GM12878 (cell line): ENCODE results near the gene CHD9. TPM values are rescaled to one million over a fixed set of nuclear protein-coding genes. Genes with fewer than 3 reads are reported as not detected.

ENCODE experiments used
- ATAC-seq: fragments of 200-7000 bp; cut with Tn5 transposase; 3 replicates; pipeline ENCODE4 v1.9.1; 2020; ENCODE audit warnings: mild to moderate bottlenecking, moderate library complexity
- BruUV-seq: library from RNA; stranded (reverse); fragments of 400-500 nt; replicated peaks from 2 replicates; lab custom pipeline; 2021; lab: Mats Ljungman, UMichigan
- CTCF ChIA-PET: fragments of 300-600 bp; sonication (Branson Sonifier 250); formaldehyde crosslinking; extraction: SDS; loops from one replicate; lab custom pipeline; 2021; ENCODE audit warnings: inconsistent platforms; lab: Yijun Ruan, JAX
- POLR2A ChIA-PET: fragments of 350-600 bp; formaldehyde crosslinking; extraction: SDS; loops from one replicate; lab custom pipeline; 2021; ENCODE audit warnings: inconsistent platforms; lab: Charles Lee
- RAD21 ChIA-PET: fragments of 300-600 bp; sonication (Branson Sonifier 250); formaldehyde crosslinking; loops from one replicate; lab custom pipeline; 2023; ENCODE audit warnings: antibody characterized with exemption; ENCODE audit not compliant: unreplicated experiment; lab: Charles Lee
- SMC1A ChIA-PET: fragments of 300-600 bp; sonication (Branson Sonifier 250); formaldehyde crosslinking; loops from one replicate; lab custom pipeline; 2023; ENCODE audit not compliant: unreplicated experiment, uncharacterized antibody; lab: Charles Lee
- DNase-seq: peaks from one replicate; pipeline ENCODE4 v3.0.0-alpha.2; 2011; ENCODE audit warnings: low read depth, low spot score
- FAIRE-seq: peaks from 3 replicates; lab custom pipeline; 2011; peaks lifted over from hg19 to GRCh38; lab: Jason Lieb, UNC
- H2AFZ ChIP-seq: 2 replicates; pipeline ENCODE4 v1.6.0; 2011; ENCODE audit warnings: low read depth, low read length, control low read depth; ENCODE audit not compliant: control insufficient read depth
- H3K27ac ChIP-seq: 2 replicates; pipeline ENCODE4 v1.5.1; 2011; ENCODE audit warnings: control low read depth; ENCODE audit not compliant: control insufficient read depth, insufficient read depth
- H3K27me3 ChIP-seq, 2 experiments: replicated peaks in 1 of 2; 2 replicates each; pipeline versions ENCODE4 v1.6.0 to v1.6.1; 2011; ENCODE audit warnings: low read length in 1 of 2; ENCODE audit not compliant: control insufficient read depth in 2 of 2, insufficient read depth in 2 of 2
- H3K36me3 ChIP-seq, 2 experiments: 2 replicates each; pipeline ENCODE4 v1.5.1; 2011; ENCODE audit warnings: low read length in 1 of 2; ENCODE audit not compliant: control insufficient read depth in 2 of 2, insufficient read depth in 2 of 2
- H3K4me1 ChIP-seq: 2 replicates; pipeline ENCODE4 v1.6.1; 2011; ENCODE audit warnings: mild to moderate bottlenecking, low read length, moderate library complexity, mixed read lengths; ENCODE audit not compliant: control insufficient read depth, insufficient read depth
- H3K4me2 ChIP-seq: 2 replicates; pipeline ENCODE4 v1.6.0; 2011; ENCODE audit warnings: control low read depth; ENCODE audit not compliant: control insufficient read depth, insufficient read depth
- H3K4me3 ChIP-seq: fragments of 200-600 bp; sonication (generic); 2 replicates; pipeline ENCODE4 v1.5.1; 2016
- H3K79me2 ChIP-seq: 2 replicates; pipeline ENCODE4 v1.6.0; 2011; ENCODE audit warnings: low read length; ENCODE audit not compliant: control insufficient read depth, insufficient read depth
- H3K9ac ChIP-seq: 2 replicates; pipeline ENCODE4 v1.8.0; 2011; ENCODE audit warnings: low read length, control low read depth, mixed read lengths; ENCODE audit not compliant: control insufficient read depth, insufficient read depth
- H3K9me3 ChIP-seq: replicated peaks from 3 replicates; pipeline ENCODE4 v1.5.1; 2011; ENCODE audit warnings: mild to moderate bottlenecking, low read length; ENCODE audit not compliant: control insufficient read depth, insufficient read depth
- H4K20me1 ChIP-seq: 2 replicates; pipeline ENCODE4 v1.6.0; 2011; ENCODE audit not compliant: control insufficient read depth, insufficient read depth
- CHD4 ChIP-seq: fragments of 200-600 bp; sonication (generic); IDR thresholded peaks from 2 replicates; pipeline ENCODE4 v1.6.1; 2016; ENCODE audit warnings: mild to moderate bottlenecking
- GABPA ChIP-seq: IDR thresholded peaks from 2 replicates; pipeline ENCODE4 v1.6.1; 2014; ENCODE audit warnings: antibody characterized with exemption, low read depth, mild to moderate bottlenecking, inconsistent platforms
- GATAD2B ChIP-seq: fragments of 450-650 bp; conservative IDR thresholded peaks from 2 replicates; pipeline ENCODE4 v1.6.1; 2017; ENCODE audit warnings: low read depth, mild to moderate bottlenecking, moderate library complexity
- HDGF ChIP-seq: fragments of 450-650 bp; IDR thresholded peaks from 2 replicates; pipeline ENCODE4 v1.6.1; 2016; ENCODE audit warnings: antibody characterized with exemption
- KLF5 ChIP-seq: fragments of 450-650 bp; IDR thresholded peaks from 2 replicates; pipeline ENCODE4 v1.6.1; 2014; ENCODE audit warnings: mild to moderate bottlenecking; ENCODE audit not compliant: partially characterized antibody
- MLLT1 ChIP-seq: fragments of 450-650 bp; IDR thresholded peaks from 2 replicates; pipeline ENCODE4 v1.6.1; 2016; ENCODE audit warnings: mild to moderate bottlenecking
- MTA3 ChIP-seq: IDR thresholded peaks from 2 replicates; pipeline ENCODE4 v1.6.1; 2012; ENCODE audit warnings: low read length, inconsistent platforms, borderline replicate concordance
- NBN ChIP-seq: fragments of 450-650 bp; IDR thresholded peaks from 2 replicates; pipeline ENCODE4 v1.6.1; 2016
- POLR2AphosphoS2 ChIP-seq: IDR thresholded peaks from 2 replicates; pipeline ENCODE4 v1.6.1; 2011; ENCODE audit warnings: low read depth, mild to moderate bottlenecking, low read length, improper control_type of control experiment, moderate library complexity
- RBBP5 ChIP-seq: fragments of 200-600 bp; sonication (generic); conservative IDR thresholded peaks from 2 replicates; pipeline ENCODE4 v1.6.1; 2016
- SMARCA5 ChIP-seq: fragments of 450-650 bp; IDR thresholded peaks from 2 replicates; pipeline ENCODE4 v1.6.1; 2017; ENCODE audit warnings: mild to moderate bottlenecking
- SP1 ChIP-seq: IDR thresholded peaks from one replicate; pipeline ENCODE4 v1.6.1; 2011; ENCODE audit warnings: low read depth, low read length
- SRF ChIP-seq, 2 experiments: IDR thresholded peaks; 2 replicates each; pipeline ENCODE4 v1.6.1; 2011; ENCODE audit warnings: low read depth in 2 of 2, low read length in 2 of 2, mild to moderate bottlenecking in 1 of 2, moderate library complexity in 1 of 2
- YY1 ChIP-seq: IDR thresholded peaks from 2 replicates; pipeline ENCODE4 v1.6.1; 2011; ENCODE audit warnings: low read depth, mild to moderate bottlenecking, low read length
- ZBTB33 ChIP-seq: fragments of 450-650 bp; IDR thresholded peaks from 2 replicates; pipeline ENCODE4 v1.6.1; 2017; ENCODE audit warnings: mild to moderate bottlenecking
- whole genome bisulfite sequencing: methylation state at CpG from one replicate; pipeline ENCODE4 v1.1.6; 2016; ENCODE audit warnings: low lambda C conversion rate; ENCODE audit not compliant: insufficient replicate concordance, insufficient coverage; ENCODE audit errors: missing lambda C conversion rate; 5-methylcytosine and 5-hydroxymethylcytosine counted together
- in situ Hi-C: fragments of 300-500 bp; cut with MboI; formaldehyde crosslinking; loops from 9 replicates; pipeline ENCODE4 v1.14.3; 2018; ENCODE audit warnings: mixed read lengths
- intact Hi-C: fragments of 100-400 bp; cut with micrococcal nuclease; formaldehyde crosslinking; loops from one replicate; pipeline ENCODE4 v1.14.2; 2022; ENCODE audit not compliant: unreplicated experiment
- polyA plus RNA-seq, 11 experiments: library from polyadenylated mRNA; depleted of rRNA in 4 of 11; unstranded in 6 of 11; stranded (reverse) in 5 of 11; fragments of >200 nt; fragmentation: Nextera tagmentation in 4 of 11; fragmentation: Illumina TruSeq in 1 of 11; extraction: Ambion mirVana in 4 of 11; extraction: Trizol in 1 of 11; gene quantifications; 1 replicate in 1 of 11; 2 replicates in 10 of 11; pipeline versions ENCODE4 v1.2.1 to v1.2.3, GENCODE V29; 2011 to 2016; ENCODE audit warnings: inconsistent platforms in 2 of 11, missing spikeins in 2 of 11, low read depth in 1 of 11
- total RNA-seq, 4 experiments: library from RNA; depleted of rRNA in 3 of 4; stranded (reverse); fragments of >200 nt in 3 of 4; fragmentation: Illumina TruSeq in 1 of 4; extraction: Trizol in 1 of 4; gene quantifications; 2 replicates each; pipeline versions ENCODE4 v1.2.1 to v1.2.3, GENCODE V29; 2013 to 2021
- TF ChIP-seq, protein P1 (sequence below): fragments of 450-650 bp; formaldehyde crosslinking; IDR thresholded peaks from 2 replicates; pipeline ENCODE4 v1.4.0; 2020; ENCODE audit warnings: mild to moderate bottlenecking, moderate library complexity

The CHD9 gene
- total and polyA plus RNA-seq, 10 of the 15 experiments (the other 5 are each of a cell fraction or from before 2014, with no cell fraction given) = 29.2 to 95.7 (median 54.3) TPM

GRCh38 chr16:53035176-53035942 is 19.4 kb upstream of the CHD9 start:
- Histone ChIP-seq H2AFZ (no peak overlapping the region), H3K9ac (no peak overlapping the region), H4K20me1 (no peaks in the 10 kb centered on the region), H3K9me3 (no peaks in the 10 kb centered on the region; the same call in 2 of the 3 replicates), H3K4me2 (no peak overlapping the region), H3K27me3 (no peaks in the 10 kb centered on the region), H3K4me1 (no peaks in the 10 kb centered on the region), H3K79me2 (no peaks in the 10 kb centered on the region), H3K36me3 (no peaks in the 10 kb centered on the region), H3K4me3 (no peak overlapping the region), H3K27ac (no peak overlapping the region)
- in situ Hi-C loops (no loop called here), intact Hi-C loops (no loop called here)
- ChIA-PET CTCF (no interaction called here), SMC1A (interaction anchor here (0.6 to 0.9 kb wide), 3 partner anchors 124 to 1005 kb away, joined by 3 to 4 read pairs (median 3); no protein-coding TSS in a partner anchor), POLR2A (no interaction called here), RAD21 (no interaction called here)
- ATAC-seq (no peak), FAIRE-seq (no peak), DNase-seq (no peak)
- TF ChIP-seq HDGF = no peak
- TF ChIP-seq GABPA = no peak
- TF ChIP-seq ZBTB33 = no peak
- TF ChIP-seq POLR2AphosphoS2 = no peak
- TF ChIP-seq GATAD2B = no peak
- no peak for TF ChIP-seq YY1
- no peak for TF ChIP-seq NBN
- TF ChIP-seq, protein P1, sequence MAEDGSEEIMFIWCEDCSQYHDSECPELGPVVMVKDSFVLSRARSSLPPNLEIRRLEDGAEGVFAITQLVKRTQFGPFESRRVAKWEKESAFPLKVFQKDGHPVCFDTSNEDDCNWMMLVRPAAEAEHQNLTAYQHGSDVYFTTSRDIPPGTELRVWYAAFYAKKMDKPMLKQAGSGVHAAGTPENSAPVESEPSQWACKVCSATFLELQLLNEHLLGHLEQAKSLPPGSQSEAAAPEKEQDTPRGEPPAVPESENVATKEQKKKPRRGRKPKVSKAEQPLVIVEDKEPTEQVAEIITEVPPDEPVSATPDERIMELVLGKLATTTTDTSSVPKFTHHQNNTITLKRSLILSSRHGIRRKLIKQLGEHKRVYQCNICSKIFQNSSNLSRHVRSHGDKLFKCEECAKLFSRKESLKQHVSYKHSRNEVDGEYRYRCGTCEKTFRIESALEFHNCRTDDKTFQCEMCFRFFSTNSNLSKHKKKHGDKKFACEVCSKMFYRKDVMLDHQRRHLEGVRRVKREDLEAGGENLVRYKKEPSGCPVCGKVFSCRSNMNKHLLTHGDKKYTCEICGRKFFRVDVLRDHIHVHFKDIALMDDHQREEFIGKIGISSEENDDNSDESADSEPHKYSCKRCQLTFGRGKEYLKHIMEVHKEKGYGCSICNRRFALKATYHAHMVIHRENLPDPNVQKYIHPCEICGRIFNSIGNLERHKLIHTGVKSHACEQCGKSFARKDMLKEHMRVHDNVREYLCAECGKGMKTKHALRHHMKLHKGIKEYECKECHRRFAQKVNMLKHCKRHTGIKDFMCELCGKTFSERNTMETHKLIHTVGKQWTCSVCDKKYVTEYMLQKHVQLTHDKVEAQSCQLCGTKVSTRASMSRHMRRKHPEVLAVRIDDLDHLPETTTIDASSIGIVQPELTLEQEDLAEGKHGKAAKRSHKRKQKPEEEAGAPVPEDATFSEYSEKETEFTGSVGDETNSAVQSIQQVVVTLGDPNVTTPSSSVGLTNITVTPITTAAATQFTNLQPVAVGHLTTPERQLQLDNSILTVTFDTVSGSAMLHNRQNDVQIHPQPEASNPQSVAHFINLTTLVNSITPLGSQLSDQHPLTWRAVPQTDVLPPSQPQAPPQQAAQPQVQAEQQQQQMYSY (CRISPR knock-in tag) = no peak
- TF ChIP-seq RBBP5 = no peak
- no peak for TF ChIP-seq MTA3
- no peak for TF ChIP-seq MLLT1
- no peak for TF ChIP-seq CHD4
- no peak for TF ChIP-seq SMARCA5
- no peak for TF ChIP-seq SRF (IDR thresholded peaks at IDR 0.05; ENCODE audit: low read depth in 2 of 2, low read length in 2 of 2)
- no peak for TF ChIP-seq SP1
- TF ChIP-seq KLF5 = no peak
- no TSS peak for BruUV-seq
- 33% methylated on average over 3 of the region's 3 CpGs for WGBS
